HG03175 (cell line): ENCODE measurements around the gene KDM3A.
"Not testable (repeated sequence)": the region's sequence is repeated elsewhere in the genome, so short reads cannot be mapped to it uniquely, and the experiment has no call there.

Source experiments
- ATAC-seq: cut with Tn5 transposase; IDR thresholded peaks from one replicate; pipeline ENCODE4 v1.9.1; 2021; ENCODE audit warnings: mild to moderate bottlenecking, moderate library complexity; ENCODE audit not compliant: unreplicated experiment

KDM3A gene

DNA sequence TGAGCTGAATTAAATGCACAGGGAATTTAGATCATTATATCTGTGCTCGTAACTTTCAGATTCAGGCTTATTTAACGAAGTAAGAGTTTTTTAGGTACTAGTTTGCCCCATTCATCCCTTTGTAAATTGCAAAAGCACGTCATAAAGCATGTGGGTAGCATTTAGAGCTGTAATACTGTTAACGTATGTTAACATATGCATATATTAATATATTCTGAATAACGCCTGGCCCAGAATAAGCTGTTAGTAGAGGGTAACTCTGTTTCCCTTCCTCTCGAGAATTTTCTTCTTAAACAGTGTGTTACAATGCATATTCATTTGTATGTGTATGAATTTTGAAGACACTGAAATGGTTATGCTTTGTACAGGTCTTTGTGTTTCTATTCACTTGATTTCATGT is 30.5 kb downstream of the KDM3A start:
- ATAC-seq, result no peak

DNA sequence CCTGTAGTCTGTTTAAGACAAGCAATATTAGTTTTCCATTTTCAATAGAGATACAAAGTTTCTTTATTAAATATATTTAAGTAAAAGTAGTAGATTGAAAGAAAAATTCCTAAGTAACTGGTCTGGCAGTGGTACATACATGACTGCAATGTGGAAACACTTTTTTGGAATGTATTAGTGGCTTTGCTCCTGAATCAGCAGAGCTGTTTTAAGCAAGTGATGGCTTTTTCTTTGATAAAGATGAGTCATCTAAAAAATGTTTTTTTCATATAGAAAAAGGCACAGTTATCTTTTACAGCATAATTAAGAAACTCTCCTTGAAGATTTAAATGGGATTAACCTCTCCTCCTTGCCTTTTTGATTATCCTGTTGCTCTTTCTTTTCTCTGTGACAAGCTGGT is 34.9 kb downstream of the KDM3A start:
- no peak for ATAC-seq

- ATAC-seq, result no peak
These were observed 35.7 kb downstream of the KDM3A start for GRCh38 chr2:86476918-86477317.

DNA sequence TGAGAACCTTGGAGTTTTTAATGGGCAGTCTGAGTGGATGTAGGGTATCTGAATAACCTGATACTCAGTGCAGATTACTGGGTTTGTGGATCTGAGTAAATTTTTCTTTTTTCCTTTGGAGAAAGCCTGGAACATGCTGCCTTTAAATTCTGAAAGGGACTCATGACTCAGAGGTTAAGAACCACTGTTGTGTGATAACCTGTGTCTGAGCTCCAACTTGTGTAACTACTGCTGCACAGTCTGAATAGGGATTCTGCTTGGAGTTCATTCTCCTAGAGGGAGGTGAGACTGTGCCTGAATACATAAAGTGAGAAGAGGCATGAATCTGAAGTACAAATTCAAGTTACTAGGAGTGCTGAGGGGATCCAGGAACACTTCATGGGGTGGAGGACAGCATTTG is 36.2 kb downstream of the KDM3A start:
- no peak for ATAC-seq

DNA sequence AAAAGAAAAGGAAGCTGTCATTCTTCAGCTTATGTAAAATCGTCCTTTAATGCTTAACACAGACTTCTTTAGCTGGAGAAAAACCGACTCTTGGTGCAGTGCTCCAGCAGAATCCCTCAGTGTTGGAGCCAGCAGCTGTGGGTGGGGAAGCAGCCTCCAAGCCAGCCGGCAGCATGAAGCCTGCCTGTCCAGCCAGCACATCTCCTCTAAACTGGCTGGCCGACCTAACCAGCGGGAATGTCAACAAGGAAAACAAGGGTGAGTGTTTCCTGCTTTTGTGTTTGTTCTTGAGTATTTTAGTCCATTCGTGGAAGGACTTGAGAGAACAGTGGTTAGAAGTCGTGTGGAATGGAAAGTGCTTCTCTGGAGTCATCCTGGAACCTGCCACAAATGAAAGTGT is 38.9 kb downstream of the KDM3A start:
- ATAC-seq, result no peak

GRCh38 chr2:86482034-86482433 is 40.9 kb downstream of the KDM3A start:
- ATAC-seq, result no peak

GRCh38 chr2:86484385-86484784 is 43.2 kb downstream of the KDM3A start:
- no peak for ATAC-seq

DNA sequence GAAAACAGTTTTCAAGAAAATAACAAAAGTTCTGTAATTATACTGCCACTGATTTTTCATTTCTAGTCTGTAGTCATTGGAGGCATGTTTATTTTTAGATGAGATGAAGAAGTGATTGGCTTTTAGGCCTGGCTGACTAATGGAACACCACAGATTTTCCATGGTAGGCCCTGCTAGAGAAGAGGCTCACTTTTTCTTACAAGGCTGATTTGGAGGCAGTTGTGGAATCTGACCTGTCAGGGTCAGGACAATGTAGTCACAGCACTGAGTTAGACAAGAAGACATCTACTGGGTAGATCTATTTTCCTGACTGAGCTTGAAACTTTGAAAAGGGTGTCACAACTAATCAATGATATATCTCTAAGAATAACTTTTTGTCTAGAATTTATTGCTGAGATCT is 43.9 kb downstream of the KDM3A start:
- ATAC-seq, result no peak

- ATAC-seq, result no peak
These were observed 44.6 kb downstream of the KDM3A start for GRCh38 chr2:86485802-86486201.

GRCh38 chr2:86487062-86487461 is 45.9 kb downstream of the KDM3A start:
- ATAC-seq, result no peak

DNA sequence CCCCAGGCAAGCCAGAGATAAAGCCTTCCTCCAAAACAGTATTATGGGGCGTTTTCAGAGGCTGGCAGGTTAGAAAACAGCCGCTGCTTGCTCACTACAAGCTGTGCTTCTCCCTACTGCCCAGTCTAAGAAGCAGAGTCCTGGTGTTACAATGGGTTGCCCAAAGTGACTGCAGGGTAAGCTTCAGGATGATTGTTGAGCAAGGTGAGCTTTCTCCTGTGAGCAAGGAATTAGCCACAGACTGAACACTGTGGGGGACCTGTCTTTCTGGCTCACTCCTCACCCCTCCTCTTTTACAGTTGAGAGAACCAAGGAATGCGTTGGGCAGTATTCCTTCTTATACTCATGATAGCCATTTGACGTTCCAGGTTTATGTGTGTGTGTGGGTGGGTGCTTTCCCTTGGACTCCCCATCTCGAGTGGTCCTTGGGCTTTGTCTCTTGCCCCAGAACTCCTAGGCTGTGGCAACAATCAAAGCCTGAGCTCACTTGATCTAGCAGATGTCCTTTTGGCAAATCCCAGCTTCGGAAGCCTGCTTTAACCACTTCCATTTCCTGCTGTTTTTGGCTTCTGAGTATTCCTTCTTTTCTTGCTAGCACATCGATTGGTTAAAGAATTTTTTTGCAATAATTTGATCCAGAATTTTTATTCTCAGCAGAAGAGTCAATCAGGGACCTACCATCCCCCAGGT is 47.5 kb downstream of the KDM3A start:
- no peak for ATAC-seq

GRCh38 chr2:86489542-86489941 is 48.4 kb downstream of the KDM3A start:
- no peak for ATAC-seq

GRCh38 chr2:86490245-86490644 is 49.1 kb downstream of the KDM3A start:
- ATAC-seq, result no peak

DNA sequence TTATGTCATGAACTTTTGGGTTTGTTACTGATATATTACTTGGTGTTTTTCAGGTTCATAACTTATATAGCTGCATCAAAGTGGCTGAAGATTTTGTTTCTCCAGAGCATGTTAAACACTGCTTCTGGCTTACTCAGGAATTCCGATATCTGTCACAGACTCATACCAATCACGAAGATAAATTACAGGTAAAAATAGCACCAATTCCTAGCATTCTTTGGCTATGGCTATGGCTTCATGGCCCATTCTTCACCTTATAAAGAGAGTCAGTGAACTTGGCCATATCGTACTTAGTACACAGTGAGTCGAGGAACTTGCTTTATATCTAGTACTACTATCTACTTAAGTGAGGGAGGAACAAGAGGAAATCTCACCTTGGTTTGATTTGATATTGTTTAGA is 49.9 kb downstream of the KDM3A start:
- ATAC-seq, result no peak

DNA sequence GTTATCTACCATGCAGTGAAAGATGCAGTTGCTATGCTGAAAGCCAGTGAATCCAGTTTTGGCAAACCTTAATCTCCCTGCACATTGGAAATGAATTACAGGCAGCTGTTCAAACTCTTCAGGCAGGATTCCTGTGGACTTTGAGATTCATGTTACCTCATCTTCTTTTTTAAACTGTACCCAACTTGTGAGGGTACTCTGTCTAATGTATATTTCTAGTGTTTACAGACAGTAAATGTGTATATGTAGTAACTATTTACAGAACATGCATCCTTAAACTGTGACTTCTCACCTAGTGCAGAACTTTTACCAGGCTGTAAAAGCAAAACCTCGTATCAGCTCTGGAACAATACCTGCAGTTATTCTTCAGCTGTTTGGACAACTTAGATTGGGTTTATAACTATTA is 50.9 kb downstream of the KDM3A start:
- ATAC-seq, result no peak

DNA sequence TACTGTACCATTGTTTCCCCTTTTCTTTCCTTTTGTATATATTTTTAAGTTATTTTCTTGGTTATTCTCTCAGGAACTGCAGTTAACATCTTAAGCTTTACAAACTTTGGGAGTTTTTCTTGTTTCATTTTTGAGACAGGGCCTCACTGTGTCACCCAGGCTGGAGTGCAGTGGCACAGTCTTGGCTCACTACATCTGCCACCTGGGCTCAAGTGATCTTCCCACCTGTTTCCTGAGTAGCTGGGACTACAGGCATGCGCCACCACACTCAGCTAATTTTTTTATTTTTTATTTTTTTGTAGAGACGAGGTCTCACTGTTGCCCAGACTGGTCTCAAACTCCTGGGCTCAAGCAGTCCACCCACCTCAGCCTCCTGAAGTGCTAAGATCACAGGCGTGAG is 55.2 kb downstream of the KDM3A start:
- not testable (repeated sequence) for ATAC-seq

DNA sequence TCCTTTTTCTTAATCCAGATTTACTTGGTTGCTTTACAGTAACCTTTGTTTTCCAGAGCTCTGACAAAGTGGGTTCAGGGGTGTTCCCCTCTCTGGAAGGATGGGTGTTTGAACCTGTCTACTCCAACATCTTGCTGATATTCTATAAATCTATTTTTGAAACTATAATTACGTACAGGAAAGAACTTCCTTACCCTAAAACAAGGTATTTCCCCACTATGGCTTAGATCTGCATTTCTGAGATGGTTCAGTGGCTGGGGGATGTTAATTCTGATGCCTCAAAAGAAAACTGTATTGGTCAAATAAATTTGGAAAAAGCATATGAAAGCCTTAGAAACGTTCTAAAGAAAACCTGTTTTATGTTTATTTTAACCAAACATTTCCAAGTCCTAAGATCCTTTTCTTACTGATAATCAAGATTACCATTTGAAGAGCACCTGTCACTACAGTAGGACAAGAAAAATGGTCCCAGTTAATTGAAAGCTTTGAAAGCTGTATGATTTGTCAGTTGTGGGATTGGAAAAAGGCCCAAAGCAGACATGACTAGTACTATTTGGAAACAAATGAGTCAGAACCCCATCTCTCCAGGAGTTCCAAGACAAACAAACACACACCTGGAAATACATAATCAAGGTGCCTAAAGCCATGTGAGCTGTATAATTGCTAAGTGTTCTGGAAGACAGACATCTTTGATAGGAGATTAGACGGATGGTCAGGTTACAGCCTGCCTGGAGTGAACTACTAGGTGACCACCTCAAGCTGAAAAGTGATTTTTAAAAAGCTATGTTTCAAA is 57.5 kb downstream of the KDM3A start:
- no peak for ATAC-seq

DNA sequence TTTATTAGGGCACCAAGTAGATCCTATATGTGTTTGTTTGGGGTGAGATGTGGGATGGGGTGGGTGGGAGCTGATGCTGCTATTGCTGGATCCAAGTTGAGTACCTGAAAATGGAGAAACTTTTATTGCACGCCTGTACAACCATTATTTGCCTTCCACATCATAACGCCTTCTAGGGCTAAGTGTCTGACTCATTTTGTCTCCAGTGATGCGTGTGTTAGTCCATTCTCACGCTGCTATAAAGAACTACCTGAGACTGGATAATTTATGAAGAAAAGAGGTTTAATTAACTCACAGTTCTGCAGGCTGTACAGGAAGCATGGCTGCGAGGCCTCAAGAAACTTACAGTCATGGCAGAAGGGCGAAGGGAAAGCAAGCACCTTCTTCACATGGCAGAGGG is 58.2 kb downstream of the KDM3A start:
- ATAC-seq, result no peak

DNA sequence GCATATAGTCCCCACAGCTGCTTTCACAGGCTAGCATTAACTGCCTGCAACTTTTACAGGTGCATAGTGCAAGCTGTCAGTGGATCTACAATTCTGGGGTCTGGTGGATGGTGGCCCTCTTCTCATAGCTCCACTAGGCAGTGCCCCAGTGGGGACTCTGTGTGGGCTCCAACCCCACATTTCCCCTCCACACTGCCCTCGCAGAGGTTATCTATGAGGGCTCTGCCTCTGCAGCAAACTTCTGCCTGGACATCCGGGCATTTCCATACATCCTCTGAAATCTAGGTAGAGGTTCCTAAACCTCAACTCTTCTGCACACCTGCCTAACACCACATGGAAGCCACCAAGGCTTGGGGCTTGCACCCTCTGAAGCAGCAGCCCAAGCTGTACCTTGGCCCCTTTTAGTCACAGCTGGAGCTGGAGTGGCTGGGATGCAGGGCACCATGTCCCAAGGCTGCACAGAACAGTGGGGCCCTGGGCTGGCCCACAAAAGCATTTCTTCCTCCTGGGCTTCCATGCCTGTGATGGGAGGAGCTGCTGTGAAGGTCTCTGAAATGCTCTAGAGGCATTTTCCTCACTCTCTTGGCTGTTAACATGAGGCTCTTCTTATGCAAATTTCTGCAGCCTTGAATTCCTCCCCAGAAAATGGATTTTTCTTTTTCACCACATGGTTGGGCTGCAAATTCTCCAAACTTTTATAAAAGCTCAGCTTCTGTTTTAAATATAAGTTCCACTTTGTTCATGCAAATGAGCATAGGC is 59.3 kb downstream of the KDM3A start:
- ATAC-seq, result no peak

DNA sequence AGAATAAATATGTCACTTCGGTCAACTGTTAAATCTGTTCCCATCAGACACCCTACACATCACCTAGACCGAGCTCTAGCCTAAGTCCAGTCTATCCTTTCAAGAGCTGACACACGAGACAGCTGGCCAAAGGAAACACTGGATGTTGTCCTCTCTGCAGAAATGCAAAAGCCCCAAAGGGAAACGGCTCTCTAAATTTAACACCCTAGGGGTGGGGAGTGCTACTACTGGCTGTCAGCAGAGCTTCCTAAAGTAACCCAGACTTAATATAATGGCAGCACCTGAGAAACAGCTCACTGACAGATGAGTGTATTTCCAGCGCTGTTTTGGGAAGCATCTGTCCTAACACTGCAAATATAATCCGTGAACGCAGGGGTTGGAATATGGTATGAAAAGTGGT is 66.4 kb downstream of the KDM3A start:
- ATAC-seq, result no peak

- no peak for ATAC-seq
These were observed 69.3 kb downstream of the KDM3A start for GRCh38 chr2:86510436-86510933.

DNA sequence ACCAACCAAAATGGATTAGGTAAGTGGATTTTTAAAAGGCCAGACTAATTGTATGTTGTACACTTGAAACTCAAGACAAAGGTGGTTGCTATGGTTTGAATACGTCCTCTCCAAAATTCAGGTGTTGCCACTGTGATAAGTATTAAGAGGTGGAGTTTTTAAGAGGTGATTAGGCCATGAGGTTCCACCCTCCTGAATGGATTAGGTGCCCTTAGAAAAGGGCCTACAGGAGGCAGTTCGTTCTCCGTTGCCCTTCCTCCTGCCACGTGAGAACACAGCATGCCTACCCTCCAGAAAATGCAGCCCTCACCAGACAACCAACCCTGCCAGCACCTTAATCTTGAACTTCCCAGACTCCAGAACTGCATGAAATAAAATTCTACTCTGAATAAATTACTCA is 70.9 kb downstream of the KDM3A start:
- ATAC-seq, result no peak
